ENCODE measurements around the gene LRIF1. TPM values are rescaled to one million over a fixed set of nuclear protein-coding genes. Genes with fewer than 3 reads are reported as not detected.

LRIF1 gene
- total and polyA plus RNA-seq, 8 donors = 1.9 to 5.4 (median 3.1) TPM

- Histone ChIP-seq H3K27ac (no peak overlapping the region), H3K27me3 (no peaks in the 10 kb centered on the region), H3K9me3 (no peaks in the 10 kb centered on the region), H3K4me1 (no peaks in the 10 kb centered on the region), H3K36me3 (no peaks in the 10 kb centered on the region), H3K4me3 (no peak overlapping the region)
- intact Hi-C loops (cut with DNase I) = no loop called here
- TF ChIP-seq CTCF (IDR thresholded peaks at IDR 0.05) = no peak
- ATAC-seq (no peak), FAIRE-seq (no peak), DNase-seq (no peak)
- WGBS, 2 donors = 47 to 59% methylated on average over 3 of the region's 3 CpGs
Observed at GRCh38 chr1:110990541-110990940, 26.8 kb upstream of the LRIF1 start.

GRCh38 chr1:110986407-110986891 lies 22.7 kb upstream of the LRIF1 start:
- intact Hi-C loops (cut with DNase I) = no loop called here
- no peak for TF ChIP-seq CTCF (IDR thresholded peaks at IDR 0.05)
- no peaks in the 10 kb centered on the region for H3K4me1 ChIP-seq
- H3K27ac ChIP-seq = no peak overlapping the region
- H3K9me3 ChIP-seq = no peaks in the 10 kb centered on the region
- no peaks in the 10 kb centered on the region for H3K36me3 ChIP-seq
- no peak for FAIRE-seq
- DNase-seq = no peak
- no peak for ATAC-seq
- no peaks in the 10 kb centered on the region for H3K27me3 ChIP-seq
- H3K4me3 ChIP-seq = no peak overlapping the region

- Histone ChIP-seq H3K4me3 (no peak overlapping the region), H3K9me3 (no peaks in the 10 kb centered on the region), H3K36me3 (no peaks in the 10 kb centered on the region), H3K27ac (no peak overlapping the region), H3K27me3 (peaks cover 0 to 6% (median 0%) of the 10 kb centered on the region in 4 donors), H3K4me1 (no peaks in the 10 kb centered on the region)
- intact Hi-C loops (cut with DNase I) = no loop called here
- FAIRE-seq (no peak), ATAC-seq (no peak), DNase-seq (no peak)
- no peak for TF ChIP-seq CTCF (IDR thresholded peaks at IDR 0.05)
- WGBS, 2 donors = 59 to 60% methylated on average over 3 of the region's 3 CpGs
Observed at GRCh38 chr1:110982320-110982719, 18.6 kb upstream of the LRIF1 start.

GRCh38 chr1:110979154-110979553 lies 15.4 kb upstream of the LRIF1 start:
- 63 to 70% methylated on average over 2 of the region's 2 CpGs for WGBS, 2 donors
- H3K27me3 ChIP-seq = peaks cover 0 to 12% (median 0%) of the 10 kb centered on the region in 4 donors
- H3K4me1 ChIP-seq = no peaks in the 10 kb centered on the region
- H3K27ac ChIP-seq = no peak overlapping the region
- H3K9me3 ChIP-seq = no peaks in the 10 kb centered on the region
- no peaks in the 10 kb centered on the region for H3K36me3 ChIP-seq
- H3K4me3 ChIP-seq = no peak overlapping the region
- ATAC-seq (no peak), FAIRE-seq (no peak), DNase-seq (no peak)
- TF ChIP-seq CTCF (IDR thresholded peaks at IDR 0.05) = no peak
- intact Hi-C loops (cut with DNase I) = no loop called here

- no peak for TF ChIP-seq CTCF (IDR thresholded peaks at IDR 0.05)
- H3K4me3 ChIP-seq = no peak overlapping the region
- no peak overlapping the region for H3K27ac ChIP-seq
- peaks cover 0 to 12% (median 0%) of the 10 kb centered on the region in 4 donors for H3K27me3 ChIP-seq
- DNase-seq (no peak), ATAC-seq (no peak), FAIRE-seq (no peak)
- H3K36me3 ChIP-seq = no peaks in the 10 kb centered on the region
- no peaks in the 10 kb centered on the region for H3K9me3 ChIP-seq
- H3K4me1 ChIP-seq = no peaks in the 10 kb centered on the region
- 78 to 90% methylated on average over 3 of the region's 3 CpGs for WGBS, 2 donors
- intact Hi-C loops (cut with DNase I) = no loop called here
Observed at GRCh38 chr1:110976089-110976488, 12.4 kb upstream of the LRIF1 start.

Measured in pancreas (tissue), 10 donors.